Hepatocyte (in vitro differentiated cells): ENCODE data around the gene HBD.

Source experiments
- CTCF ChIP-seq: fragments of 200-600 bp; sonication (generic); IDR thresholded peaks from 2 replicates; pipeline ENCODE4 v1.5.1; 2016; ENCODE audit warnings: antibody characterized with exemption, mild to moderate bottlenecking; ENCODE audit not compliant: poor library complexity
- EZH2 ChIP-seq: fragments of 200-600 bp; sonication (generic); IDR thresholded peaks from 2 replicates; pipeline ENCODE4 v1.6.1; 2016; ENCODE audit warnings: antibody characterized with exemption, mild to moderate bottlenecking, borderline replicate concordance
- EZH2phosphoT487 ChIP-seq: fragments of 200-600 bp; sonication (generic); IDR thresholded peaks from one replicate; pipeline ENCODE4 v1.6.1; 2018; ENCODE audit warnings: antibody characterized with exemption, mild to moderate bottlenecking, low read depth, moderate library complexity; ENCODE audit not compliant: unreplicated experiment, severe bottlenecking

GRCh38 chr11:5283882-5284281, 49.6 kb upstream of the HBD start:
- TF ChIP-seq CTCF (no peak), EZH2 (no peak), EZH2phosphoT487 (no peak)
